Loucy (cell line): ENCODE measurements around the gene TBC1D1.

ENCODE experiments used
- H2AFZ ChIP-seq: fragments of 200-600 bp; sonication (generic); 2 replicates; pipeline ENCODE4 v1.6.0; 2016; ENCODE audit warnings: antibody characterized with exemption, mild to moderate bottlenecking, low read length, moderate library complexity
- H3F3A ChIP-seq: fragments of 200-600 bp; 2 replicates; pipeline ENCODE4 v1.6.0; 2016; ENCODE audit warnings: antibody characterized with exemption, low read depth, mild to moderate bottlenecking
- H3K27me3 ChIP-seq: fragments of 200-600 bp; sonication (generic); 2 replicates; pipeline ENCODE4 v1.6.1; 2014; ENCODE audit warnings: low read length, mild to moderate bottlenecking; ENCODE audit not compliant: insufficient read depth, poor library complexity, severe bottlenecking
- H3K36me3 ChIP-seq: fragments of 200-600 bp; sonication (generic); 2 replicates; pipeline ENCODE4 v1.6.1; 2016; ENCODE audit warnings: low read length; ENCODE audit not compliant: insufficient read depth
- H3K4me1 ChIP-seq: fragments of 200-600 bp; sonication (generic); 2 replicates; pipeline ENCODE4 v1.5.1; 2014; ENCODE audit warnings: low read length, mild to moderate bottlenecking; ENCODE audit not compliant: insufficient read depth, poor library complexity, severe bottlenecking
- H3K4me2 ChIP-seq: fragments of 200-600 bp; sonication (generic); 2 replicates; pipeline ENCODE4 v1.6.0; 2014; ENCODE audit warnings: antibody characterized with exemption, low read length, low read depth, mild to moderate bottlenecking; ENCODE audit not compliant: poor library complexity, severe bottlenecking
- H3K4me3 ChIP-seq: fragments of 200-600 bp; sonication (generic); 2 replicates; pipeline ENCODE4 v1.5.1; 2014; ENCODE audit warnings: low read length, mild to moderate bottlenecking, mixed read lengths; ENCODE audit not compliant: poor library complexity, severe bottlenecking
- H3K79me2 ChIP-seq: fragments of 200-600 bp; sonication (generic); 2 replicates; pipeline ENCODE4 v1.6.1; 2014; ENCODE audit warnings: low read length; ENCODE audit not compliant: insufficient read depth
- H3K9ac ChIP-seq: fragments of 200-600 bp; sonication (generic); 2 replicates; pipeline ENCODE4 v1.6.0; 2014; ENCODE audit warnings: mild to moderate bottlenecking, low read depth, low read length, moderate library complexity; ENCODE audit not compliant: poor library complexity, severe bottlenecking
- H3K9me2 ChIP-seq: fragments of 200-600 bp; sonication (generic); replicated peaks from 2 replicates; pipeline ENCODE4 v1.6.1; 2016; ENCODE audit warnings: low read depth, low read length, mixed read lengths
- H3K9me3 ChIP-seq: fragments of 200-600 bp; sonication (generic); 2 replicates; pipeline ENCODE4 v1.6.1; 2014; ENCODE audit warnings: mild to moderate bottlenecking, antibody characterized with exemption, low read length, low read depth; ENCODE audit not compliant: insufficient read depth
- H4K20me1 ChIP-seq: fragments of 200-600 bp; sonication (generic); 2 replicates; pipeline ENCODE4 v1.6.0; 2014; ENCODE audit warnings: antibody characterized with exemption, low read length, mild to moderate bottlenecking; ENCODE audit not compliant: insufficient read depth, poor library complexity, severe bottlenecking
- CTCF ChIP-seq: fragments of 200-600 bp; sonication (generic); conservative IDR thresholded peaks from 2 replicates; pipeline ENCODE4 v1.5.1; 2014; ENCODE audit warnings: mild to moderate bottlenecking, antibody characterized with exemption, low read length
- EZH2phosphoT487 ChIP-seq: fragments of 200-600 bp; IDR thresholded peaks from 2 replicates; pipeline ENCODE4 v1.6.1; 2018; ENCODE audit warnings: antibody characterized with exemption, mild to moderate bottlenecking, moderate library complexity, borderline replicate concordance

Gene TBC1D1

GRCh38 chr4:37909332-37910090, 18.6 kb downstream of the TBC1D1 start:
- Histone ChIP-seq H4K20me1 (no peaks in the 10 kb centered on the region), H3K79me2 (peaks cover 63% of the 10 kb centered on the region), H3K4me3 (no peak overlapping the region), H3K4me2 (no peak overlapping the region), H3K9me3 (no peaks in the 10 kb centered on the region), H3K36me3 (peaks cover 8% of the 10 kb centered on the region; the same call in 1 of the 2 replicates), H3K4me1 (peaks cover 16% of the 10 kb centered on the region), H3K9ac (no peak overlapping the region), H3F3A (no peaks in the 10 kb centered on the region), H3K27me3 (no peaks in the 10 kb centered on the region), H2AFZ (no peak overlapping the region), H3K9me2 (no peaks in the 10 kb centered on the region)
- TF ChIP-seq CTCF: no peak
- no peak for TF ChIP-seq EZH2phosphoT487

GRCh38 chr4:37910091-37910486, 19.2 kb downstream of the TBC1D1 start:
- Histone ChIP-seq H3K4me1 (peaks cover 10% of the 10 kb centered on the region), H3K36me3 (peaks cover 4% of the 10 kb centered on the region; the same call in 1 of the 2 replicates), H3K9me2 (no peaks in the 10 kb centered on the region), H3K9ac (no peak overlapping the region), H3K4me3 (no peak overlapping the region), H3K9me3 (no peaks in the 10 kb centered on the region), H3K27me3 (no peaks in the 10 kb centered on the region), H3K79me2 (peaks cover 61% of the 10 kb centered on the region), H2AFZ (no peak overlapping the region), H4K20me1 (no peaks in the 10 kb centered on the region), H3K4me2 (no peak overlapping the region), H3F3A (no peaks in the 10 kb centered on the region)
- TF ChIP-seq CTCF (no peak), EZH2phosphoT487 (no peak)

- H3K9ac ChIP-seq: no peak overlapping the region
- H3K9me2 ChIP-seq: no peaks in the 10 kb centered on the region
- H3K9me3 ChIP-seq: no peaks in the 10 kb centered on the region
- no peaks in the 10 kb centered on the region for H4K20me1 ChIP-seq
- TF ChIP-seq CTCF (no peak), EZH2phosphoT487 (no peak)
- no peaks in the 10 kb centered on the region for H3K27me3 ChIP-seq
- peaks cover 4% of the 10 kb centered on the region; the same call in 1 of the 2 replicates for H3K36me3 ChIP-seq
- no peak overlapping the region for H3K4me3 ChIP-seq
- no peaks in the 10 kb centered on the region for H3F3A ChIP-seq
- peaks cover 40% of the 10 kb centered on the region; the same call in 1 of the 2 replicates for H3K79me2 ChIP-seq
- no peaks in the 10 kb centered on the region for H3K4me1 ChIP-seq
- no peak overlapping the region for H3K4me2 ChIP-seq
- no peak overlapping the region for H2AFZ ChIP-seq
These were observed 23.7 kb downstream of the TBC1D1 start for GRCh38 chr4:37914539-37914938.
